Hematopoietic multipotent progenitor cell treated with erythropoietin and hydrocortisone succinate and interleukin-3 and kit ligand, for 6 days (in vitro differentiated cells): ENCODE measurements around the gene PRMT7.
A peak's percentile ranks its signal among the peaks of the same experiment; 100 is the strongest.
"Not testable (repeated sequence)": the region's sequence is repeated elsewhere in the genome, so short reads cannot be mapped to it uniquely, and the experiment has no call there.

Experiments
- DNase-seq: peaks from one replicate; pipeline ENCODE4 v3.0.0-alpha.2; 2015

Gene PRMT7

GRCh38 chr16:68283801-68284598 lies 26.8 kb upstream of the PRMT7 start:
- DNase-seq, result peak; percentile 49

- peak; percentile 60 for DNase-seq
These were observed 26.0 kb upstream of the PRMT7 start for GRCh38 chr16:68284847-68285246.

GRCh38 chr16:68285683-68286082 lies 25.1 kb upstream of the PRMT7 start:
- DNase-seq, result no peak

GRCh38 chr16:68286153-68287074 lies 24.4 kb upstream of the PRMT7 start:
- peak; percentile 59 for DNase-seq

GRCh38 chr16:68287276-68288251 lies 23.3 kb upstream of the PRMT7 start:
- no peak for DNase-seq

- no peak for DNase-seq
These were observed 22.6 kb upstream of the PRMT7 start for GRCh38 chr16:68288252-68288650.

GRCh38 chr16:68288796-68289195 lies 22.0 kb upstream of the PRMT7 start:
- DNase-seq, result not testable (repeated sequence)

- DNase-seq, result no peak
These were observed 21.6 kb upstream of the PRMT7 start for GRCh38 chr16:68289202-68289601.

- peak; percentile 92 for DNase-seq
These were observed 21.0 kb upstream of the PRMT7 start for GRCh38 chr16:68289621-68290329.

- no peak for DNase-seq
These were observed 20.4 kb upstream of the PRMT7 start for GRCh38 chr16:68290450-68290849.

- DNase-seq, result no peak
These were observed 19.6 kb upstream of the PRMT7 start for GRCh38 chr16:68291227-68291626.

GRCh38 chr16:68292425-68292824 lies 18.4 kb upstream of the PRMT7 start:
- DNase-seq, result no peak

- no peak for DNase-seq
These were observed 14.5 kb upstream of the PRMT7 start for GRCh38 chr16:68296291-68296690.

GRCh38 chr16:68296693-68297092 lies 14.1 kb upstream of the PRMT7 start:
- DNase-seq, result no peak

- DNase-seq, result no peak
These were observed 12.9 kb upstream of the PRMT7 start for GRCh38 chr16:68297908-68298307.

- DNase-seq, result no peak
These were observed 12.5 kb upstream of the PRMT7 start for GRCh38 chr16:68298312-68298711.

- DNase-seq, result no peak
These were observed 11.8 kb upstream of the PRMT7 start for GRCh38 chr16:68298907-68299561.

GRCh38 chr16:68299571-68300453 lies 11.0 kb upstream of the PRMT7 start:
- DNase-seq, result no peak

- peak; percentile 26 for DNase-seq
These were observed 9.9 kb upstream of the PRMT7 start for GRCh38 chr16:68300734-68301459.

GRCh38 chr16:68306633-68307032 lies 4.2 kb upstream of the PRMT7 start:
- no peak for DNase-seq
